HAP-1 (cell line): ENCODE measurements around the gene ADCY3.
"Not testable (repeated sequence)": the region's sequence is repeated elsewhere in the genome, so short reads cannot be mapped to it uniquely, and the experiment has no call there.

Experiments
- DNase-seq, 2 experiments: peaks; one replicate each; pipeline ENCODE4 v3.0.0-alpha.2; 2016 to 2020; ENCODE audit warnings: low spot score in 2 of 2
- H3K27me3 ChIP-seq: fragments of 250-450 bp; sonication (Bioruptor Pico); 2 replicates; pipeline ENCODE4 v1.5.1; 2020; ENCODE audit warnings: low read depth, mild to moderate bottlenecking, moderate library complexity
- H3K36me3 ChIP-seq: fragments of 250-450 bp; sonication (Bioruptor Pico); replicated peaks from 2 replicates; pipeline ENCODE4 v1.5.1; 2020; ENCODE audit warnings: mild to moderate bottlenecking
- H3K4me1 ChIP-seq: fragments of 250-450 bp; sonication (Bioruptor Pico); 2 replicates; pipeline ENCODE4 v1.5.1; 2020; ENCODE audit warnings: mild to moderate bottlenecking
- H3K4me3 ChIP-seq: fragments of 250-450 bp; sonication (Bioruptor Pico); 2 replicates; pipeline ENCODE4 v1.5.1; 2020; ENCODE audit warnings: mild to moderate bottlenecking, moderate library complexity
- H3K9me3 ChIP-seq: fragments of 250-450 bp; sonication (Bioruptor Pico); 2 replicates; pipeline ENCODE4 v1.5.1; 2020; ENCODE audit warnings: mild to moderate bottlenecking, moderate library complexity
- in situ Hi-C: fragments of 300-500 bp; cut with MboI; formaldehyde crosslinking; loops from 3 replicates; pipeline ENCODE4 v1.14.3; 2020; ENCODE audit warnings: low sequenced_read_pairs, inconsistent platforms, mixed read lengths

ADCY3 gene

GRCh38 chr2:24819442-24820174 is 100.4 kb downstream of the ADCY3 start:
- no peak for DNase-seq
- Histone ChIP-seq H3K36me3 (peaks cover 88% of the 10 kb centered on the region), H3K27me3 (no peaks in the 10 kb centered on the region), H3K4me3 (no peak overlapping the region), H3K9me3 (no peaks in the 10 kb centered on the region), H3K4me1 (peaks cover 15% of the 10 kb centered on the region)
- in situ Hi-C loops: no loop called here

- H3K4me1 ChIP-seq: peaks cover 15% of the 10 kb centered on the region
- no peaks in the 10 kb centered on the region for H3K27me3 ChIP-seq
- in situ Hi-C loops: no loop called here
- no peak overlapping the region for H3K4me3 ChIP-seq
- no peaks in the 10 kb centered on the region for H3K9me3 ChIP-seq
- DNase-seq: no peak
- H3K36me3 ChIP-seq: peaks cover 88% of the 10 kb centered on the region
Measured at GRCh38 chr2:24818721-24819167, 101.3 kb downstream of the ADCY3 start.

GRCh38 chr2:24816884-24817283 is 103.2 kb downstream of the ADCY3 start:
- in situ Hi-C loops: no loop called here
- Histone ChIP-seq H3K9me3 (no peaks in the 10 kb centered on the region), H3K27me3 (no peaks in the 10 kb centered on the region), H3K36me3 (peaks cover 82% of the 10 kb centered on the region), H3K4me1 (peaks cover 7% of the 10 kb centered on the region), H3K4me3 (no peak overlapping the region)
- no peak for DNase-seq

- in situ Hi-C loops: no loop called here
- Histone ChIP-seq H3K4me3 (no peak overlapping the region), H3K36me3 (peaks cover 80% of the 10 kb centered on the region), H3K9me3 (no peaks in the 10 kb centered on the region), H3K4me1 (peaks cover 3% of the 10 kb centered on the region), H3K27me3 (no peaks in the 10 kb centered on the region)
- no peak for DNase-seq
Measured at GRCh38 chr2:24816404-24816803, 103.6 kb downstream of the ADCY3 start.

GRCh38 chr2:24815171-24815570 is 104.9 kb downstream of the ADCY3 start:
- in situ Hi-C loops: no loop called here
- Histone ChIP-seq H3K27me3 (no peaks in the 10 kb centered on the region), H3K4me3 (no peak overlapping the region), H3K36me3 (peaks cover 68% of the 10 kb centered on the region), H3K9me3 (no peaks in the 10 kb centered on the region), H3K4me1 (no peaks in the 10 kb centered on the region)
- no peak for DNase-seq

GRCh38 chr2:24814516-24814915 is 105.5 kb downstream of the ADCY3 start:
- DNase-seq: no peak
- no peak overlapping the region for H3K4me3 ChIP-seq
- H3K4me1 ChIP-seq: no peaks in the 10 kb centered on the region
- no peaks in the 10 kb centered on the region for H3K9me3 ChIP-seq
- peaks cover 63% of the 10 kb centered on the region for H3K36me3 ChIP-seq
- in situ Hi-C loops: no loop called here
- H3K27me3 ChIP-seq: no peaks in the 10 kb centered on the region

- in situ Hi-C loops: no loop called here
- no peak for DNase-seq
- peaks cover 55% of the 10 kb centered on the region for H3K36me3 ChIP-seq
- H3K4me1 ChIP-seq: no peaks in the 10 kb centered on the region
- H3K27me3 ChIP-seq: no peaks in the 10 kb centered on the region
- H3K4me3 ChIP-seq: no peak overlapping the region
- no peaks in the 10 kb centered on the region for H3K9me3 ChIP-seq
Measured at GRCh38 chr2:24813691-24814137, 106.3 kb downstream of the ADCY3 start.

GRCh38 chr2:24809316-24810007 is 110.6 kb downstream of the ADCY3 start:
- in situ Hi-C loops: no loop called here
- H3K9me3 ChIP-seq: no peaks in the 10 kb centered on the region
- H3K36me3 ChIP-seq: peaks cover 36% of the 10 kb centered on the region
- H3K27me3 ChIP-seq: no peaks in the 10 kb centered on the region
- H3K4me3 ChIP-seq: no peak overlapping the region
- no peaks in the 10 kb centered on the region for H3K4me1 ChIP-seq
- DNase-seq: no peak

- in situ Hi-C loops: no loop called here
Measured at GRCh38 chr2:24806661-24807036, 113.4 kb downstream of the ADCY3 start.

GRCh38 chr2:24805811-24806660 is 114.0 kb downstream of the ADCY3 start:
- peak in 1 of 2 experiments; percentile 68 for DNase-seq
- H3K9me3 ChIP-seq, H3K4me3 ChIP-seq, in situ Hi-C loops, H3K27me3 ChIP-seq, H3K4me1 ChIP-seq: not testable (repeated sequence)
- peaks cover 31% of the 10 kb centered on the region for H3K36me3 ChIP-seq

More at GRCh38 chr2:24806661-24807036, 113.4 kb downstream of the ADCY3 start:
- Histone ChIP-seq H3K36me3 (peaks cover 29% of the 10 kb centered on the region), H3K4me3 (no peak overlapping the region), H3K27me3 (no peaks in the 10 kb centered on the region), H3K9me3 (no peaks in the 10 kb centered on the region), H3K4me1 (no peaks in the 10 kb centered on the region)
- DNase-seq: no peak

GRCh38 chr2:24800487-24800886 is 119.5 kb downstream of the ADCY3 start:
- H3K27me3 ChIP-seq, H3K9me3 ChIP-seq, H3K4me1 ChIP-seq, in situ Hi-C loops, H3K4me3 ChIP-seq, DNase-seq: not testable (repeated sequence)
- peaks cover 59% of the 10 kb centered on the region for H3K36me3 ChIP-seq

GRCh38 chr2:24797644-24798043 is 122.4 kb downstream of the ADCY3 start:
- no peak for DNase-seq
- peaks cover 3% of the 10 kb centered on the region; the same call in 1 of the 2 replicates for H3K4me1 ChIP-seq
- no peaks in the 10 kb centered on the region for H3K9me3 ChIP-seq
- peaks cover 55% of the 10 kb centered on the region for H3K36me3 ChIP-seq
- in situ Hi-C loops: no loop called here
- H3K4me3 ChIP-seq: no peak overlapping the region
- H3K27me3 ChIP-seq: no peaks in the 10 kb centered on the region

GRCh38 chr2:24793761-24794435 is 126.1 kb downstream of the ADCY3 start:
- Histone ChIP-seq H3K4me3 (peak overlapping the region; percentile 95), H3K9me3 (no peaks in the 10 kb centered on the region), H3K36me3 (peaks cover 29% of the 10 kb centered on the region), H3K27me3 (no peaks in the 10 kb centered on the region), H3K4me1 (peaks cover 16% of the 10 kb centered on the region)
- in situ Hi-C loops: no loop called here
- peak; percentile 63 to 64 for DNase-seq
